Measurements from ENCODE around the gene ATP11C.
"Not testable (repeated sequence)": the region's sequence is repeated elsewhere in the genome, so short reads cannot be mapped to it uniquely, and the experiment has no call there.

Gene ATP11C

DNA sequence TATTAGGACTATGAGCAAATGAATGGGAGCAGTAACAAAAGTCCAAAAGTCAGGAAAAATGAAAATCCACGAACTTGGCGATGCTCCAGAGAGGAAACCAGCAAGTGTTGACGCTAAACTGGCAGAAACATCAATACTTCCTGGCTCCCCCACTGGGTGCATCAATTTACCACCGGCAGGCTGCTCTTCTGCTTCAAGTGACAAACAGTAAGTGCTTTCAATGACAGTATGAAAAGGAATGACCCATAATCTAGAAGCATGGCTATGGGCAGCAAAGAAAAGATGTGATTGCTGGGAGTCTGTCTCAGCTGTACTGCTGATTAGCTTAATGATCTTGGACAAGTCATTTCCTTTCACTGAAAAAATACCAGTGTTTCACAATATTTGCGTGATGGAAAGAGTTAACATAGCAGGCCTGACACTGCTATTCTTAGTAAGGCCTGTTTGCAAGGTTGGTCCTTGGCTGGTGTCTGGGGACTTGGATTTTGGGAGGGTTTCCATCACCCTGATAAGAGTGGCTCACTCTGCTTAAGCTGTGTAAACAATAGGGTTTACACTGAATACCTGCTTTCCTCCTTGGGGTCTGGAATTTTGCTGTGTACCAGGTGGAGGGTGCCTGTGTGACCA lies 8.7 kb downstream of the ATP11C start:
- DNase-seq: peak; percentile 48

GRCh38 chrX:139921142-139921541 lies 11.7 kb downstream of the ATP11C start:
- DNase-seq: not testable (repeated sequence)

GRCh38 chrX:139920316-139920715 lies 12.5 kb downstream of the ATP11C start:
- DNase-seq: no peak

- no peak for DNase-seq
Measured at GRCh38 chrX:139914421-139914820, 18.4 kb downstream of the ATP11C start.

DNA sequence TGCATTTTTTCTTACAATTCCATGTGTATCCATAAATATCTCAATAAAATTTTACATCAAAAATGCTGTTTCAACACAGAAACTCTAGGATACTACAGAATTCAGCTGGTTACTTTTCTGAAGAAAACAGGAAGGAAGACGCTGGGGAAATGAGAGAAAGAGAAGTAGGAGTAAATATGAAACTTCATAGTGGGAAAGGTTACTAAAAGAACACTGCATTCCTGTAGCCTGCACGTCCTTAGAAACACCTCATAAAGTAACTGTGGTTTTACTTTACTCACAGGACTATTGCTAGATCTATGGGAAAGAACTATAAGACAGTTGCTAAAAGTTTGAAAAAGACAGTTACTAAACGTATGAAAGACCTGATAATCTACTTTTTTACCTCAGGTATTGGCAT lies 23.1 kb downstream of the ATP11C start:
- DNase-seq: no peak

DNA sequence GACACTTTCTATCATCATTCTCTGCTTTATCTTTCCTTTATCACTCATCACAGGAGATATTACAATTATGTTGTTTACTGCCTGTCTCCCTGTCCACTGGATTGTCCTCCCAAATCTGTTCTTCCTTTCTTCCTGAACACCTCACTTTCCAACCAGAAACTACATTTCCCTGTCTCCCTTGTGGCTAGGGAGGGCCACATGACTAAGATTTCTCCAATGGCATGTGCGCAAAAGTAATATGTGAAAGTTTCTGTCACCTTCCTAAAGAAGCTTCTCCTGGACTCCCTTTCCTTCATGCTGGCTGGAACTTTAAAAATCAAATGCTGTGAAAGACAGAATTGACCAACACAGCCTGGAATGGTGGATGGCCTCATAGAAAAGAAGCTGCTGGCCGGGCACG lies 25.8 kb downstream of the ATP11C start:
- DNase-seq: no peak

DNA sequence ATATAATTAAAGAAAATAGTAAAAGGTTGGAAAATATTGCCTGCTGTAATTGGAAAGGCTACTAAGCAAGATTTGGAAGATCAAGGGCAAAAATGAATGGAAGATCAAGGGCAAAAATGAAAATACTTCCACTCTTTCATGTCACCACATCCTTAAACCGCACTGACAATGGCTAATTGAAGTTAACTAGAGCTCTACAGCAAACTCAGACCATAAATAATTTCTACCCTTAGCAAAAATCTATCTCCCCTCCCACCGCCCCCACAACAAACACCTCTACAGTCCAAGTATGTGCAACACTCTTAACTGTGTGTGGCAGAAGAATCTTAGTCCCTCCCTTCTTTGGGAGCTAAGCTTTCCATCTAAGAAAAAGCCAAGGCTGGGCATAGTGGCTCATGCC lies 27.1 kb downstream of the ATP11C start:
- no peak for DNase-seq

DNA sequence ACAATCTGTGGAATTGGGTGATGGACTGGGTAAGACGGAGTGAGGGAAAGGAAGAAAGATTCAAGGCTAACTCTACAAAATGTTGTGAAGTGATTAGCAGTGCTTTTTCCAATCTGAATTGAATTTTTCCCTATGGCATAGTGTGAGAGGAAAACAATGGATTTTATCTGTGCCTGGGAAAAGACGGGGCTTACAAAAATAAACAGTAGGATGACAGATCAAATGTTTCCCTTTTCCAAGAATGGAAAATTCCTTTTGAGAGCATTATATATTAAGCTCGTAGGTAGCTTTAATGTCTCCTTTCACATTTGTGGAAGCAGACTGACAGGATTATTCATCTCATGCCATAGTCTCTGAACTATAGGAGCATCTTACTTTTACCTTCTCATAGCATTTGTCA lies 27.8 kb downstream of the ATP11C start:
- no peak for DNase-seq

- DNase-seq: no peak
Measured at GRCh38 chrX:139903210-139903609, 29.6 kb downstream of the ATP11C start.

DNA sequence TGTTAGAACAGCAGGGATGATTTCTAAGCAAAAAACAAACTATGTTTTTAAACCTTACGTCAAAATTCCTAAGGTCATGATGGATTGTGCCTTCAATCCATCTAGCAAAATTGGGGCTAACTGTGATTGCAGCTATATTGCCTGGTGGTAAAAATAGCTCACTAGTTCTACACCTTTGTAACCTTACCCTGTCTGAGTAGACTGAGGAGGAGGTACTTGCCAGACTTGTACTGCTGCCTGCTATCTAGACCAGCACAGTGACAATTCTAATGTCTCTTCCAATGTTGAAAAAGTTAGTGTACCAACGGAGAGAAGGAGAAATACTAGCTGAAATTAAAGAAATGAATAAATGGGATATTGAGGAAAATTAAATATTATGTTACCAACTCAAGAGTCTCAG lies 30.3 kb downstream of the ATP11C start:
- DNase-seq: no peak

GRCh38 chrX:139898334-139898733 lies 34.5 kb downstream of the ATP11C start:
- no peak for DNase-seq

DNA sequence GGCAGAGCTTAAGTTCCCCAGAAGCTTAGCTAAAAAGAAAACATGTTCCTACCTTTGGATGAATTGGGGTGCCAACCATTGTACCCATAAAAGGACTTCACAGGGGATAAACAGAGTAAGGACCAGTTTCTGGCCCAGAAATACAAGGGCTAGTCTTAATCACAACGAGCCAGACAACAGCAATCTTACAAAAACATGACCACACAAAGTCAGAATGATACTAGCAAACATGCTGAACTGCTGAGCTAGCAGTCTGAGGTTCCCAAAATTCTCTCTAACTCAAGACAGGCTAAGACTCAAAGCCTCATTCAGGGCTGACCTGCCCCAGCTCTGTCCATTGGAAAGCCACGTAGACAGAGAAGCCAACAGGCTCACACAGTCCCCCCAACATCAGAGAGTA lies 40.3 kb downstream of the ATP11C start:
- DNase-seq: no peak

- no peak for DNase-seq
Measured at GRCh38 chrX:139890991-139891700, 41.7 kb downstream of the ATP11C start.

DNA sequence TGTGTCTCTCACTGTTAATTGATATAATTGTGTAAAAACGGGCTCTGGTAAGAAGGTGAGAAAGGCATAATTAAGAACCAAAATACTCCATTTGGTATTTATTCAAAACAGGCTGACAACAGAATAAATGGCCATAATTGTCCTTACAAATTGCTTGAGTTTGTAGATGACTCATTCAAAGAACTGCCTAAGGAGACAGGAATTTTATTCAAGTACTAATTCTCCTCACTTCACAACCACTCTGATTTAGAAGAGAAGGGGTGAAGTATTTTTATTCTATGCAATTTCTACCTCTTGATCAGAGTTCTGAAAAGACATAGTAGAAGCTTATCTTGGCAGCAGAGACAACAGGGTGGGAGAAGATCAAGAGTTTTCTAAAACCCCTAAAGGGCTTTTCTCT lies 43.1 kb downstream of the ATP11C start:
- peak; percentile 6 for DNase-seq

GRCh38 chrX:139883984-139884383 lies 48.9 kb downstream of the ATP11C start:
- no peak for DNase-seq

- DNase-seq: no peak
Measured at GRCh38 chrX:139882299-139882698, 50.6 kb downstream of the ATP11C start.

DNA sequence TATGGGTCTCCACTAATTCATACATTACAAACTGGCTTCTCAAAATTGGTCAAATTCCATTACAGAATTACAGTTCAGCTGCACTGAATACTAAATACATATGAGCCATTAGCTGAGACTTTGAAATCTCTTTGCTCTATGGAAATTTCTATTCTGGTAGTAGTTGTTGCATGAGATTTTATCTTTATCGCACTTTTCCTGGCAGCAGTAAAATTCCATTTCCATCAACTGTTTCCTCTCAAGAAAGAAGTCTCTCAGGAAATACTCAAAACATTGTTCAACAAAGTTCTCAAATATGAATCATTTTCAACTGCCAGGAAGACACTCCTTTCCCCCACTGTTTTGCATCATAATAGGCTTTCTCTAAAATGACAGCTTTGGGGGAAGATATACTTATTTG lies 51.3 kb downstream of the ATP11C start:
- DNase-seq: no peak

- DNase-seq: no peak
Measured at GRCh38 chrX:139881130-139881529, 51.7 kb downstream of the ATP11C start.

- DNase-seq: no peak
Measured at GRCh38 chrX:139877710-139878414, 55.0 kb downstream of the ATP11C start.

DNA sequence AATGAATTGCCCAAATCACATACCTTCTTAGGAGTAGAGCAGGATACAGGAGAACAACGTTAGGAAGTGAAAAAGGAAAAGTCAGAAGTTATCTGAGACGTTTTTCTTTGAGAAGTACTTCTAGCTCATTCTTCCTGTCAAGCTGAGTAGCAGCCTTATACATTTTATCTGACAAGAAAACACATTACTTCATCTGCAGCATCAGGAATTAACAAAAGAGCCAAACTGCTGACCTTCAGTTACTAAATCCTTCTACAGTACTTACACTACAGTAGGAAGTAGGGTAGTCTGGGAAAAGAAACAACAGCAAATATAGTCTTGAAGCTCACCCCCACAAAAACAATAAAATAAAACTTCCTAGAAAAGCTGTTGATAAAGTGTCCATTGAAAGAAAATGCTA lies 57.0 kb downstream of the ATP11C start:
- no peak for DNase-seq

- DNase-seq: no peak
Measured at GRCh38 chrX:139869796-139870195, 63.1 kb downstream of the ATP11C start.

GRCh38 chrX:139864640-139865039 lies 68.2 kb downstream of the ATP11C start:
- no peak for DNase-seq

DNA sequence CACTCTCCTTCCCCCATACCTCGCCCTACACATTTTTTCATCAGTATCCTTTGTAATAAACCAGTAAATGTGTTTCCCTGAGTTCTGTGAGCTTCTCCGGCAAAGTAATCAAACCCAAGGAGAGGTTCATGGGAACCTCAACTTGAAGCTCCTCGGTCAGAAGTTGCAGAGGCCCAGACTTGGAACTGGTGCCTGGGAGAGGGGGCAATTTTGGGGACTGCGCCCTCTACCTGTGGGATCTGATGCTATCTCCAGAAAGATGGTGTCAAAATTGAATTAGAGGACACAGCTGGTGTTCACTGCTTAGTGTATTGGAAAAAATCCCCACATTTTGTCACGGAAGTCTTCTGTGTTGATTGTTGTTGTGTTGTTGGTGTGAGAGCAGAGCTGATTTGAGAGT lies 70.6 kb downstream of the ATP11C start:
- no peak for DNase-seq

- DNase-seq: peak; percentile 9
Measured at GRCh38 chrX:139856826-139857225, 76.0 kb downstream of the ATP11C start.
